ENCODE data around the gene MOK. TPM values are rescaled to one million over a fixed set of nuclear protein-coding genes. Genes with fewer than 3 reads are reported as not detected.
A peak's percentile ranks its signal among the peaks of the same experiment; 100 is the strongest.
"Not testable (repeated sequence)": the region's sequence is repeated elsewhere in the genome, so short reads cannot be mapped to it uniquely, and the experiment has no call there.

The MOK gene, protein sequence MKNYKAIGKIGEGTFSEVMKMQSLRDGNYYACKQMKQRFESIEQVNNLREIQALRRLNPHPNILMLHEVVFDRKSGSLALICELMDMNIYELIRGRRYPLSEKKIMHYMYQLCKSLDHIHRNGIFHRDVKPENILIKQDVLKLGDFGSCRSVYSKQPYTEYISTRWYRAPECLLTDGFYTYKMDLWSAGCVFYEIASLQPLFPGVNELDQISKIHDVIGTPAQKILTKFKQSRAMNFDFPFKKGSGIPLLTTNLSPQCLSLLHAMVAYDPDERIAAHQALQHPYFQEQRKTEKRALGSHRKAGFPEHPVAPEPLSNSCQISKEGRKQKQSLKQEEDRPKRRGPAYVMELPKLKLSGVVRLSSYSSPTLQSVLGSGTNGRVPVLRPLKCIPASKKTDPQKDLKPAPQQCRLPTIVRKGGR
- 22.8 TPM for polyA plus RNA-seq (2013)

DNA sequence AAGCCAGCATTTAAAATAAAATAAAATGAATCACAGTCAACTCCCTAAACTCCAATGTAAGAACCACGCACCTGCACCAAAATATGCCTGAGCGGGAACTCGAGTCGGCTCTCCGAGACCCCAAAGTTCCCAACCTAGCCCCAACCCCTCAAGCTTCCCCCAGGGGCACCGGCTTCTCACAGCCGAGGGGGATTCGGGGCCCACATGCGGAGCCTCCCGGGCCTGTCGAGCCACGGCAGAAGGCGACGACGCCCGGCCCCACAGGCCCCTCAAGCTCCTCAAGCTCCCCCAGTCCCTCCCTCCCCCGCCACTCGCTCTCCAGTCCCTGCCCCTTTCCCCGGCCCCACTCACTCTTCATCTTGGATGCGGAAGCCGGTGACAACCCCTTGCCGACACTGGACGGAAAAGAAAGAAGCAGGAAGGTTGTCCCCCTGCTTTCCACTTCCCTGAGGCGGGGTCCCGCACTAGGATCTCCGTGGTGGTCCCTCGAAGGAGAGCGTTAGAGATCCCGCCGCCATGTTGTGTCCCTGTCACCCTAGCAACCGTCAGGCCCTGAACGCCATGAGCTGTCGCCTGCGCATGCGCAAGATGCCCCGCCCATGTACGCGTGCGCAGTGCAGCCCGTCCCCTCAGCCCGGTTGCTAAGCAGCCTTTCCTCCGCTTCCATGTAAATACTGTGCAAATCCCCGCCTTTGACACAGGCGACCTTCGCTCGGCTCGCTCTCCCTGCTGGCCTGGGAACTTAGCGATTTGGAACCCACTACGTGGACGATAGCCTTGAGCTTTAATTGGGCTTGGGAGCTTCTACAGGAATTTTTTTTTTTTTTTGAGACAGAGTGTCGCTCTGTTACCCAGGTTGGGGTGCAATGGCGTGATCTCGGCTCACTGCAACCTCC, at the start of gene MOK:
MOK (minus strand) TSS at position 554 of the 896 bp plus-strand sequence; CDS start at position 358, 196 bp downstream.
- ChIA-PET POLR2A (interaction anchor here (0.6 to 1.2 kb wide), 4 partner anchors 10 to 216 kb away, joined by 3 to 5 read pairs (median 4); no protein-coding TSS in a partner anchor), CTCF (interaction anchor here (0.6 to 3.1 kb wide), 7 partner anchors 10 to 457 kb away, joined by 3 to 22 read pairs (median 4); partner anchors contain the start of gene ZNF839)
- no peaks in the 10 kb centered on the region for H3K9me3 ChIP-seq (ENCODE audit: control extremely low read depth in 1 of 5, control insufficient read depth in 4 of 5, insufficient read depth in 2 of 5, low read depth in 1 of 5, low read length in 4 of 5)
- peak; percentile 97 to 98 (median 97) for DNase-seq
- H3K4me1 ChIP-seq (ENCODE audit: control extremely low read depth in 1 of 4, control insufficient read depth in 4 of 4, insufficient read depth in 4 of 4, low read length in 3 of 4), result peaks cover 4 to 9% (median 6%) of the 10 kb centered on the region in 4 experiments
- H3K27ac ChIP-seq (ENCODE audit: insufficient read depth in 1 of 2, low read depth in 1 of 2, low read length in 2 of 2, poor library complexity in 1 of 2, severe bottlenecking in 2 of 2), result peak within 1 kb of the TSS; percentile 87 to 96
- no peaks in the 10 kb centered on the region for H3K27me3 ChIP-seq (replicated peaks in 2 of 5; ENCODE audit: control insufficient read depth in 4 of 5, insufficient read depth in 5 of 5, low read length in 4 of 5)
- WGBS (ENCODE audit: insufficient coverage), result under 1% methylated on average over 44 of the region's 53 CpGs
- H3K4me3 ChIP-seq (ENCODE audit: control insufficient read depth in 1 of 7, extremely low read depth in 1 of 7, insufficient read depth in 4 of 7, low read depth in 2 of 7, low read length in 6 of 7), result peak within 1 kb of the TSS; percentile 32 to 95 (median 82)
- no peaks in the 10 kb centered on the region for H3K36me3 ChIP-seq (ENCODE audit: control insufficient read depth in 4 of 4, insufficient read depth in 4 of 4, low read length in 3 of 4)

DNA sequence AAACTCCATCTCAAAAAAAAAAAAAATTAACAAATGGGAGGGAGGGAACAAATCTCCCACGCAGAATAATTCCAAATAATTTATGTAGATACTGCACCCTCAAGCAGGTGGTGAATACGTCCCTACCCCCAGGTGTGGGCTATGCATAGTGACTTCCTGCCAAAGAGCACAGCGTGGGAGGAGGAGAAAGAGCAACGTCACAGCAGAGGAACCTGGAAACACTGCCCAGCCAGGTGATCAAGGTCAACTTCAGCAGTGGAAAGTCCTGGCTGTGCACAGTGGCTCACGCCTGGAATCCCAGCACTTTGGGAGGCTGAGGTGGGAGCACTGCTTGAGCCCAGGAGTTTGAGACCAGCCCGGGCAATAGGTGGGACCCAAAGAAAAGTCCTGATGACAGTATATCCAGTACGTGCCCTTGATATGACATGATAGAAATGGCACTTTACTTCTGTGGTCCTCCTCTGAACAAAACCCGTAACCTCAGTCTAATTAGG, 48.2 kb upstream of the MOK start:
- Histone ChIP-seq H3K27ac (ENCODE audit: insufficient read depth in 1 of 2, low read depth in 1 of 2, low read length in 2 of 2, poor library complexity in 1 of 2, severe bottlenecking in 2 of 2) (no peak overlapping the region), H3K9me3 (ENCODE audit: control extremely low read depth in 1 of 5, control insufficient read depth in 4 of 5, insufficient read depth in 2 of 5, low read depth in 1 of 5, low read length in 4 of 5) (no peaks in the 10 kb centered on the region), H3K4me3 (ENCODE audit: control insufficient read depth in 1 of 7, extremely low read depth in 1 of 7, insufficient read depth in 4 of 7, low read depth in 2 of 7, low read length in 6 of 7) (no peak overlapping the region), H3K36me3 (ENCODE audit: control insufficient read depth in 4 of 4, insufficient read depth in 4 of 4, low read length in 3 of 4) (peaks cover 6 to 71% (median 49%) of the 10 kb centered on the region in 4 experiments), H3K4me1 (ENCODE audit: control extremely low read depth in 1 of 4, control insufficient read depth in 4 of 4, insufficient read depth in 4 of 4, low read length in 3 of 4) (no peaks in the 10 kb centered on the region), H3K27me3 (replicated peaks in 2 of 5; ENCODE audit: control insufficient read depth in 4 of 5, insufficient read depth in 5 of 5, low read length in 4 of 5) (no peaks in the 10 kb centered on the region)
- no peak for DNase-seq
- CTCF ChIA-PET, result no interaction called here
- POLR2A ChIA-PET, result interaction anchor here (1.0 kb wide), 1 partner anchor 20 kb away, joined by 3 read pairs; no protein-coding TSS in a partner anchor
- 97% methylated on average over 7 of the region's 8 CpGs for WGBS (ENCODE audit: insufficient coverage)

DNA sequence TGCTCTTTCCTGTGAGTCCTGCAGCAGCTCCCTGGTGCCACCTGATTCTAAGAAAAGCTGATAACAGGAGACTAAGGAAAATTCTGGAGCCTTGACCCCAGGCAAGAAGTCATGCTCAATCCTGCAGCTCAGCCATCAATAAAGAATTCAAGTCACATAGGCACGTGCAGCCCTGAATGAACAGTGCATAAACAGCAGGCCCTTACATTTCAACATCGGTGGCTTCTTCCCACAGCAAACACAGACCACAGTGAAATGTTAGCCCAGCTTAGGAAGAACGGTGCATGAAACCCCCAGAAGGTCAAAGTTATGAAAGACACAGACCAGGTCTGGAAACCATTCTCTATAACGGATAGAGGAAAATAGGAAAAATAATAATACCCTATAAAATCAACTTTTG, 47.2 kb upstream of the MOK start:
- 83% methylated on average over 1 of the region's 4 CpGs for WGBS (ENCODE audit: insufficient coverage)
- Histone ChIP-seq H3K9me3 (ENCODE audit: control extremely low read depth in 1 of 5, control insufficient read depth in 4 of 5, insufficient read depth in 2 of 5, low read depth in 1 of 5, low read length in 4 of 5) (no peaks in the 10 kb centered on the region), H3K4me1 (ENCODE audit: control extremely low read depth in 1 of 4, control insufficient read depth in 4 of 4, insufficient read depth in 4 of 4, low read length in 3 of 4) (no peaks in the 10 kb centered on the region), H3K4me3 (ENCODE audit: control insufficient read depth in 1 of 7, extremely low read depth in 1 of 7, insufficient read depth in 4 of 7, low read depth in 2 of 7, low read length in 6 of 7) (no peak overlapping the region), H3K36me3 (ENCODE audit: control insufficient read depth in 4 of 4, insufficient read depth in 4 of 4, low read length in 3 of 4) (peaks cover 3 to 71% (median 54%) of the 10 kb centered on the region in 4 experiments), H3K27ac (ENCODE audit: insufficient read depth in 1 of 2, low read depth in 1 of 2, low read length in 2 of 2, poor library complexity in 1 of 2, severe bottlenecking in 2 of 2) (no peak overlapping the region), H3K27me3 (replicated peaks in 2 of 5; ENCODE audit: control insufficient read depth in 4 of 5, insufficient read depth in 5 of 5, low read length in 4 of 5) (no peaks in the 10 kb centered on the region)
- DNase-seq, result no peak
- CTCF ChIA-PET, result interaction anchor here (1.2 kb wide), 1 partner anchor 86 kb away, joined by 4 read pairs; no protein-coding TSS in a partner anchor
- POLR2A ChIA-PET, result interaction anchor here (0.8 to 1.0 kb wide), 2 partner anchors 10 to 19 kb away, joined by 3 read pairs; no protein-coding TSS in a partner anchor

DNA sequence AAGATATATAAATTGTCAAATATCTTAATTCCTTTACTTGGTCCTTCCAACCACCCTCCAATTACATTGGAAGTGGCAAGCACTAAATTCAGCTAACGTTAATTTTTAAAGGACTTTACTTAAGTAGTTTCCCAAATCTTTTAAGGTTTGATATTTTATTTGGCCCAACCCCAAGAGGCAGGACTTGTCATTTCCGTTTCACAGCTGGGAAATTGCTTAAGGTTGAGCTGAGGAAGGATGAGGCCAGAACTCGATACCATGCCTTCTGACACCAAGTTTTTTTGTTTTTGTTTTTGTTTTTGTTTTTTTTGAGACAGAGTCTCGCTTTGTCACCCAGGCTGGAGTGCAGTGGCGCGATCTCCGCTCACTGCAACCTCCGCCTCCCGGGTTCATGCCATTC, 46.6 kb upstream of the MOK start:
- not testable (repeated sequence) for H3K27ac ChIP-seq (ENCODE audit: insufficient read depth in 1 of 2, low read depth in 1 of 2, low read length in 2 of 2, poor library complexity in 1 of 2, severe bottlenecking in 2 of 2)
- POLR2A ChIA-PET, result interaction anchor here (0.8 kb wide), 1 partner anchor 10 kb away, joined by 3 read pairs; no protein-coding TSS in a partner anchor
- WGBS (ENCODE audit: insufficient coverage), result 100% methylated on average over 3 of the region's 9 CpGs

DNA sequence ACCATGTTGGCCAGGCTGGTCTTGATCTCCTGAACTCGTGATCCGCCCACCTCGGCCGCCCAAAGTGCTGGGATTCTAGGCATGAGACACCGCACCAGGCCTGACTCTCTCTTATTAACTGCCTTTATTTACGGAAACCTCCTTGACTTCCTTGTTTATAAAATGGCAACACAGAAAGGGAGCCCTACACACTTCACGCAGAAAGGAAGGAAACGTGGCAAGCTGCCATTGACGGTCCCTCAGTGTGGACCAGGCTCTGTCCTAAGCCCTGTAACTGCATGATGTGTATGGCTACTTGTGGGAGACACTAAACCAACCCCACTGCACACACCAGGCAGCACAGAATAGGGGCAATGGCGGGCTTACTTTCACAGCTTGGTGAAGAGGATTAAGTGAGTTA, 46.1 kb upstream of the MOK start:
- Histone ChIP-seq H3K9me3 (ENCODE audit: control extremely low read depth in 1 of 5, control insufficient read depth in 4 of 5, insufficient read depth in 2 of 5, low read depth in 1 of 5, low read length in 4 of 5) (no peaks in the 10 kb centered on the region), H3K4me3 (ENCODE audit: control insufficient read depth in 1 of 7, extremely low read depth in 1 of 7, insufficient read depth in 4 of 7, low read depth in 2 of 7, low read length in 6 of 7) (no peak overlapping the region), H3K27me3 (replicated peaks in 2 of 5; ENCODE audit: control insufficient read depth in 4 of 5, insufficient read depth in 5 of 5, low read length in 4 of 5) (no peaks in the 10 kb centered on the region), H3K36me3 (ENCODE audit: control insufficient read depth in 4 of 4, insufficient read depth in 4 of 4, low read length in 3 of 4) (peaks cover 3 to 75% (median 54%) of the 10 kb centered on the region in 4 experiments), H3K4me1 (ENCODE audit: control extremely low read depth in 1 of 4, control insufficient read depth in 4 of 4, insufficient read depth in 4 of 4, low read length in 3 of 4) (no peaks in the 10 kb centered on the region), H3K27ac (ENCODE audit: insufficient read depth in 1 of 2, low read depth in 1 of 2, low read length in 2 of 2, poor library complexity in 1 of 2, severe bottlenecking in 2 of 2) (no peak overlapping the region)
- POLR2A ChIA-PET, result no interaction called here
- 92% methylated on average over 6 of the region's 10 CpGs for WGBS (ENCODE audit: insufficient coverage)
- no peak for DNase-seq
- CTCF ChIA-PET, result interaction anchor here (1.2 to 1.6 kb wide), 3 partner anchors 9 to 87 kb away, joined by 3 to 4 read pairs (median 3); no protein-coding TSS in a partner anchor

More for the DNA sequence above, 46.6 kb upstream of the MOK start:
- H3K4me3 ChIP-seq (ENCODE audit: control insufficient read depth in 1 of 7, extremely low read depth in 1 of 7, insufficient read depth in 4 of 7, low read depth in 2 of 7, low read length in 6 of 7); H3K4me1 ChIP-seq (ENCODE audit: control extremely low read depth in 1 of 4, control insufficient read depth in 4 of 4, insufficient read depth in 4 of 4, low read length in 3 of 4); DNase-seq; H3K27me3 ChIP-seq (replicated peaks in 2 of 5; ENCODE audit: control insufficient read depth in 4 of 5, insufficient read depth in 5 of 5, low read length in 4 of 5); H3K9me3 ChIP-seq (ENCODE audit: control extremely low read depth in 1 of 5, control insufficient read depth in 4 of 5, insufficient read depth in 2 of 5, low read depth in 1 of 5, low read length in 4 of 5): not testable (repeated sequence)
- peaks cover 3 to 75% (median 56%) of the 10 kb centered on the region in 4 experiments for H3K36me3 ChIP-seq (ENCODE audit: control insufficient read depth in 4 of 4, insufficient read depth in 4 of 4, low read length in 3 of 4)
- CTCF ChIA-PET, result interaction anchor here (1.2 kb wide), 1 partner anchor 86 kb away, joined by 4 read pairs; no protein-coding TSS in a partner anchor

DNA sequence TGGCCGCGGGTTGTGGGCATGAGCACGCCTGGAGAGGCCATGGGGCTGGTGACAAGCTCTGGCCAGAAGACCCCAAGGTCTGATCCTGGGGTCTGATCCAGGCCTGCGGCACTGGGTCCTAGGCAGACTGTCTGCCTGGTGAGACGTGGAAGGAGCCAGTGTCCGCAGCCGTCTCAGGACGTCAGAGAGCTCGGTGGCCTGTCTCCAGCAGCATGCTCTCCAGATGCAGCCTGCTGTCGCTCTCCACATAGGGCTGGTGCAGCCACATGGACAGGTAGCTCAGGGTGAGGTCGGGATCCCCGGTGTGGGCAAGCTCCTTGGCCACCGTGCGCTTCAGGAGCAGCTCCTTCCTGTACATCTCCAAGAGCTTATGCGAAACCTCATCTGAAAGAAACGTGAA, 43.4 kb upstream of the MOK start:
- Histone ChIP-seq H3K9me3 (ENCODE audit: control extremely low read depth in 1 of 5, control insufficient read depth in 4 of 5, insufficient read depth in 2 of 5, low read depth in 1 of 5, low read length in 4 of 5) (no peaks in the 10 kb centered on the region), H3K4me3 (ENCODE audit: control insufficient read depth in 1 of 7, extremely low read depth in 1 of 7, insufficient read depth in 4 of 7, low read depth in 2 of 7, low read length in 6 of 7) (no peak overlapping the region), H3K27me3 (replicated peaks in 2 of 5; ENCODE audit: control insufficient read depth in 4 of 5, insufficient read depth in 5 of 5, low read length in 4 of 5) (no peaks in the 10 kb centered on the region), H3K4me1 (ENCODE audit: control extremely low read depth in 1 of 4, control insufficient read depth in 4 of 4, insufficient read depth in 4 of 4, low read length in 3 of 4) (no peaks in the 10 kb centered on the region), H3K36me3 (ENCODE audit: control insufficient read depth in 4 of 4, insufficient read depth in 4 of 4, low read length in 3 of 4) (peaks cover 3 to 72% (median 55%) of the 10 kb centered on the region in 4 experiments), H3K27ac (ENCODE audit: insufficient read depth in 1 of 2, low read depth in 1 of 2, low read length in 2 of 2, poor library complexity in 1 of 2, severe bottlenecking in 2 of 2) (no peak overlapping the region)
- WGBS (ENCODE audit: insufficient coverage), result 97% methylated on average over 15 of the region's 16 CpGs
- ChIA-PET POLR2A (interaction anchor here (0.6 kb wide), 1 partner anchor 9 kb away, joined by 4 read pairs; no protein-coding TSS in a partner anchor), CTCF (interaction anchor here (1.1 to 1.3 kb wide), 2 partner anchors 14 to 20 kb away, joined by 3 to 4 read pairs; partner anchors contain the start of genes CINP and TECPR2)
- DNase-seq, result no peak

Data from common myeloid progenitor, CD34-positive (primary cell).